Astrocyte (in vitro differentiated cells and primary cell): ENCODE measurements around the gene PCP4.

Source experiments
- CTCF ChIP-seq: IDR thresholded peaks from 2 replicates; pipeline ENCODE4 v1.5.1; 2011; ENCODE audit warnings: low read depth, mild to moderate bottlenecking, inconsistent platforms, low read length, moderate library complexity; ENCODE audit not compliant: insufficient read depth
- EZH2 ChIP-seq: IDR thresholded peaks from 2 replicates; pipeline ENCODE4 v1.6.1; 2012; ENCODE audit warnings: mild to moderate bottlenecking, low read length, inconsistent platforms; ENCODE audit not compliant: insufficient read depth

GRCh38 chr21:39947031-39947430 is 79.8 kb downstream of the PCP4 start:
- TF ChIP-seq CTCF (no peak), EZH2 (no peak)
